ENCODE measurements around the gene SLC9C2.

SLC9C2 gene

GRCh38 chr1:173560285-173560880 lies 42.5 kb downstream of the SLC9C2 start:
- H3K36me3 ChIP-seq, result no peaks in the 10 kb centered on the region
- no peak for TF ChIP-seq CTCF (IDR thresholded peaks at IDR 0.05)
- DNase-seq, result no peak
- no peaks in the 10 kb centered on the region for H3K4me1 ChIP-seq
- H3K27me3 ChIP-seq, result no peaks in the 10 kb centered on the region
- no peak overlapping the region for H3K27ac ChIP-seq
- H3K4me3 ChIP-seq, result no peak overlapping the region
- intact Hi-C loops (cut with DNase I; ENCODE audit: low total_unique reads), result no loop called here
- no peaks in the 10 kb centered on the region for H3K9me3 ChIP-seq

- intact Hi-C loops (cut with DNase I; ENCODE audit: low total_unique reads), result no loop called here
- no peaks in the 10 kb centered on the region for H3K9me3 ChIP-seq
- no peak overlapping the region for H3K27ac ChIP-seq
- no peak for DNase-seq
- no peaks in the 10 kb centered on the region for H3K36me3 ChIP-seq
- H3K27me3 ChIP-seq, result no peaks in the 10 kb centered on the region
- H3K4me1 ChIP-seq, result no peaks in the 10 kb centered on the region
- no peak overlapping the region for H3K4me3 ChIP-seq
- TF ChIP-seq CTCF (IDR thresholded peaks at IDR 0.05), result no peak
Measured at GRCh38 chr1:173555651-173556305, 47.1 kb downstream of the SLC9C2 start.

- no peak for DNase-seq
- Histone ChIP-seq H3K36me3 (no peaks in the 10 kb centered on the region), H3K4me3 (no peak overlapping the region), H3K9me3 (no peaks in the 10 kb centered on the region), H3K27ac (no peak overlapping the region), H3K27me3 (no peaks in the 10 kb centered on the region), H3K4me1 (no peaks in the 10 kb centered on the region)
- TF ChIP-seq CTCF (IDR thresholded peaks at IDR 0.05), result no peak
- intact Hi-C loops (cut with DNase I; ENCODE audit: low total_unique reads), result no loop called here
Measured at GRCh38 chr1:173554541-173555250, 48.2 kb downstream of the SLC9C2 start.

- DNase-seq, result no peak
Measured at GRCh38 chr1:173554089-173554488, 48.8 kb downstream of the SLC9C2 start.

GRCh38 chr1:173553312-173553711 lies 49.6 kb downstream of the SLC9C2 start:
- Histone ChIP-seq H3K9me3 (no peaks in the 10 kb centered on the region), H3K27ac (no peak overlapping the region), H3K4me3 (no peak overlapping the region), H3K27me3 (no peaks in the 10 kb centered on the region), H3K4me1 (no peaks in the 10 kb centered on the region), H3K36me3 (no peaks in the 10 kb centered on the region)
- TF ChIP-seq CTCF (IDR thresholded peaks at IDR 0.05), result no peak
- no peak for DNase-seq
- intact Hi-C loops (cut with DNase I; ENCODE audit: low total_unique reads), result no loop called here

More at GRCh38 chr1:173554089-173554488, 48.8 kb downstream of the SLC9C2 start:
- no peaks in the 10 kb centered on the region for H3K4me1 ChIP-seq
- H3K27ac ChIP-seq, result no peak overlapping the region
- H3K36me3 ChIP-seq, result no peaks in the 10 kb centered on the region
- no peaks in the 10 kb centered on the region for H3K27me3 ChIP-seq
- intact Hi-C loops (cut with DNase I; ENCODE audit: low total_unique reads), result no loop called here
- no peak overlapping the region for H3K4me3 ChIP-seq
- TF ChIP-seq CTCF (IDR thresholded peaks at IDR 0.05), result no peak
- no peaks in the 10 kb centered on the region for H3K9me3 ChIP-seq

All from tibial artery (tissue), 4 donors.